Measurements from ENCODE around the gene RAB3IL1.
"Not testable (repeated sequence)": the region's sequence is repeated elsewhere in the genome, so short reads cannot be mapped to it uniquely, and the experiment has no call there.

Gene RAB3IL1

GRCh38 chr11:61954106-61954850 is 36.9 kb upstream of the RAB3IL1 start:
- no peak for DNase-seq (ENCODE audit: extremely low read depth in 1 of 2, low read depth in 1 of 2)

DNA sequence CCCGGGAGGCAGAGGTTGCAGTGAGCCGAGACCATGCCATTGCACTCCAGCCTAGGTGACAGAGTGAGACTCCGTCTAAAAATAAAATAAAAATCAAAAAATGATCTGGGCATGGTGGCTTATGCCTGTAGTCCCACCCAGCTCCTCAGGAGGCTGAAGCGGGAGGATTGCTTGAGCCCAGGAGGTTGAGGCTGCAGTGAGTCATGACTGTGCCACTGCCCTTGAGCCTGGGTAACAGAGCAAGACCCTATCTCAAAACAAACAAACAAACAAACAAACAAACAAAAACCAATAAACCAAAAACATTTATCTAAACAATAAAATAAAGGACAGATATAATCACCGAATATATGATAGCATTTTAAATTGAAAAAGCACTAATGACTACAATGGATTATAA is 36.3 kb upstream of the RAB3IL1 start:
- DNase-seq (ENCODE audit: extremely low read depth in 1 of 2, low read depth in 1 of 2) = not testable (repeated sequence)

- DNase-seq (ENCODE audit: extremely low read depth in 1 of 2, low read depth in 1 of 2) = no peak
Observed at GRCh38 chr11:61952882-61953281, 35.5 kb upstream of the RAB3IL1 start.

GRCh38 chr11:61951484-61952135 is 34.2 kb upstream of the RAB3IL1 start:
- DNase-seq (ENCODE audit: extremely low read depth in 1 of 2, low read depth in 1 of 2) = no peak

GRCh38 chr11:61950035-61950547 is 32.7 kb upstream of the RAB3IL1 start, which contains the start of gene BEST1:
BEST1 (plus strand) TSS chr11:61950351; CDS start chr11:61951807, 1,456 bp downstream.
- DNase-seq (ENCODE audit: extremely low read depth in 1 of 2, low read depth in 1 of 2) = no peak

DNA sequence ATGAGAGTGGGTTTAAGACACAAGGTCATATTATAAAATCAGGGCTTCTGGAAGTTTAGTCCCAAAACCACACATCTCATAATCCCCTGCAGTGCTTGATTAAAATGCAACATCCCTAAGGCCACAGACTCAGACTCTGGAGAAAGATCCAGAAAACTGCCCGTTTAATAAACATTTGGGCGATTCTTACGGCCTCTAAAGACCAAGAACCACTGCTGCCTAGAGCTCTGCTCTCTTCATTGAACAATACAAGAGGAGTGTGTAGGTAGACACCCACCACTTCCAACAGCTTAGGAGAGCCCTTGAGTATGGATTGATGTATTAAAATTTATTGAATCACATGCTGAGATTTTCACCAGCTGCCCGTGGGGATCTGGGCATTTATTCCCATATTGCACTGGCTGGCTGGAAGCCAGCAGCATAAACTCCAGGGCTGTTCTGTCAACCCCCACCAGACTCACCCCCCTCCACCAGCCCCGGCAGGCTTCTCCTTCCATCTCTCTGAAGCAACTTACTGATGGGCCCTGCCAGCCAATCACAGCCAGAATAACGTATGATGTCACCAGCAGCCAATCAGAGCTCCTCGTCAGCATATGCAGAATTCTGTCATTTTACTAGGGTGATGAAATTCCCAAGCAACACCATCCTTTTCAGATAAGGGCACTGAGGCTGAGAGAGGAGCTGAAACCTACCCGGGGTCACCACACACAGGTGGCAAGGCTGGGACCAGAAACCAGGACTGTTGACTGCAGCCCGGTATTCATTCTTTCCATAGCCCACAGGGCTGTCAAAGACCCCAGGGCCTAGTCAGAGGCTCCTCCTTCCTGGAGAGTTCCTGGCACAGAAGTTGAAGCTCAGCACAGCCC is 32.0 kb upstream of the RAB3IL1 start:
- no peak for DNase-seq (ENCODE audit: extremely low read depth in 1 of 2, low read depth in 1 of 2)

DNA sequence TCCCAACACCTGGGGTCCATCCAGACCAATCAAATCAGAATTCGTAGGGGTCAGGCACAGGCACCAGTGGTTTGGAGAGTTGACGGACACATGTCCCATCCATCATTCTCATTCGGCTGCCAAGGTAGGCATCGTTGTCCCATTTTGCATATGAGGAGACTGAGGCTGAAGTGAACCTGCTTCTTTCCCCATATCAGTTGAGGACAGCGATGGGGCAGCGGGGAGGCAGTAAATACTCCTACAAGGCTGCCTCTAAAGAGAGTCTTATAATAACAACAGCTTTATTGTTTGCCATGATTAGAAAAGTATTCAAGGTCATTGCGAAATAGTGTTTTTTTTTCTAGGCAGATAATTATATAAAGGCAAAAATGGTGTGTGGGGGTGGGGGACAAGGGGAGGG is 31.1 kb upstream of the RAB3IL1 start:
- DNase-seq (ENCODE audit: extremely low read depth in 1 of 2, low read depth in 1 of 2) = no peak

- peak in 1 of 2 donors; percentile 36 for DNase-seq (ENCODE audit: extremely low read depth in 1 of 2, low read depth in 1 of 2)
Observed at GRCh38 chr11:61947486-61948210, 30.3 kb upstream of the RAB3IL1 start.

- no peak for DNase-seq (ENCODE audit: extremely low read depth in 1 of 2, low read depth in 1 of 2)
Observed at GRCh38 chr11:61946894-61947293, 29.5 kb upstream of the RAB3IL1 start.

DNA sequence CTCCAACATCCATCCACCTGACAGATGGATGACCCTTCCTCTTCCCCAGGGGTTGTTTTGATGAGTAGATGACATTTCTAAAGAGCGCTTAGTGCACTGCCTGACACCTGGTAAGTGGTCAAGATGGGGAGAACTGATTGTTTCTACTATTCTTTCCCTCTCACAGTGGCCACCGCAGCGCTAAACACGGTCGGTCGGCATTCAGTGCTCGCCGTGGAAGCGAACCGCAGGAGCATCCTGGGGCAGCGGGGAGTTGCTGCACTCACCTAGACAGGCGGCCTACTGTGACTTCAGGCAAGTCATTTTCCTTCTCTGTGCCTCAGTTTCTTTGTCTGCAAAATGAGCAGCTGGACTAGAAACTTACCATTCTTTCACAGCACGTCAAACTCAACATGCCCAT is 27.8 kb upstream of the RAB3IL1 start:
- no peak for DNase-seq (ENCODE audit: extremely low read depth in 1 of 2, low read depth in 1 of 2)

- no peak for DNase-seq (ENCODE audit: extremely low read depth in 1 of 2, low read depth in 1 of 2)
Observed at GRCh38 chr11:61940466-61940865, 23.1 kb upstream of the RAB3IL1 start.

- DNase-seq (ENCODE audit: extremely low read depth in 1 of 2, low read depth in 1 of 2) = no peak
Observed at GRCh38 chr11:61935861-61936260, 18.5 kb upstream of the RAB3IL1 start.

DNA sequence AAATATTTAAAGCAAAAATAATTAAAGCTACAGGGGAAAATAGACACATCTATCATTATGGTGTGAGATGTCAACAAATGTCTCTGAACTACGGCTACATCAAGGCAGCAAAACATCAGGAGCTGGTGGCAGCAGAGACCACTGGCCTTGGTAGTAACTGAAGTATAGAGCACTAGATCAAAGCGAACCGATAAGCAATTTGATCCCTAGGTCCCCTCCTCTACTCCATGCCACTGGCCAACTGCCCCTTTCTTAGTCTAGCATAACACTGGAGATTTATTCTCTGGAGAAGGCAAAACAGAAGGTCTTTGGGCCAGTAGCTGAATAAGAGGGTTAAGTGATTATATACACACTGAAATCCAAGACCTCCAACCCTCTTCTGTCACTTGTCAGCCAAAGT is 13.6 kb upstream of the RAB3IL1 start:
- DNase-seq (ENCODE audit: extremely low read depth in 1 of 2, low read depth in 1 of 2) = no peak

GRCh38 chr11:61928606-61929005 is 11.2 kb upstream of the RAB3IL1 start:
- no peak for DNase-seq (ENCODE audit: extremely low read depth in 1 of 2, low read depth in 1 of 2)

GRCh38 chr11:61927501-61927900 is 10.1 kb upstream of the RAB3IL1 start:
- no peak for DNase-seq (ENCODE audit: extremely low read depth in 1 of 2, low read depth in 1 of 2)

DNA sequence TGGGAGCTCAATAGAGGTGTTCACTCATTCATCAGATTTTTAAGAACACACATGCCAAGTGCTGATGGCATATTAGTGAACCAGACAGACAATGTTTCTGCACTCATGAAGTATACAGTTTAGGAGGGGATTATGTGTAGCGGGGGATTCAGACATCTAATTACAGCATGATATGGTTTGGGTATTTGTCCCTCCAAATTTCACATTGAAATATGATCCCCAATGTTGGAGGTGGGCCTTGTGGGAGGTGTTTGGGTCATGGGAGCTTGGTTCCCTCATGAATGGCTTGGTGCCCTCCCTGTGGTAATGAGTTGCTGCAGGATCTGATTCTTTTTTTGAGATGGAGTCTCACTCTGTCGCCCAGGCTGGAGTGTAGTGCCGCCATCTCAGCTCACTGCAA is 8.9 kb upstream of the RAB3IL1 start:
- no peak for DNase-seq (ENCODE audit: extremely low read depth in 1 of 2, low read depth in 1 of 2)

DNA sequence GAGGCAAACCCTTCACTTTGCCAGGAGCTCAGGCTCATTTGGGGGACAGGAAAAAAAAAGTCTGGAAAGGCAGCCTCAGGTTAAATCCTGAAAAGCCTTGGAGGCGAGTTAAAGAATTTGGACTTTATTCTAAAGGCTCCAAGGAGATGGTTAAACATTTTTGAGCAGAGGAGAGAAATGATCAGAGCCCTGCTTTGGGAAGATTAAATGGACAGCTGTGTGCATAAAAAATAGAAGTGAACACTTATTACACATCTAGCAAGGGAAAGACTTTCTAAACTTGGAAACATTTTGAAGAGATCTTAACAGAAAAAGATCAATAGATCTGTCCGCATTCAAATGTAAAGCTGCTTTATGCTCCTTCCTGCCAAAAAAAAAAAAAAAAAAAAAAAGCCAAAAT is 8.4 kb upstream of the RAB3IL1 start:
- no peak for DNase-seq (ENCODE audit: extremely low read depth in 1 of 2, low read depth in 1 of 2)

- no peak for DNase-seq (ENCODE audit: extremely low read depth in 1 of 2, low read depth in 1 of 2)
Observed at GRCh38 chr11:61924064-61924455, 6.7 kb upstream of the RAB3IL1 start.

DNA sequence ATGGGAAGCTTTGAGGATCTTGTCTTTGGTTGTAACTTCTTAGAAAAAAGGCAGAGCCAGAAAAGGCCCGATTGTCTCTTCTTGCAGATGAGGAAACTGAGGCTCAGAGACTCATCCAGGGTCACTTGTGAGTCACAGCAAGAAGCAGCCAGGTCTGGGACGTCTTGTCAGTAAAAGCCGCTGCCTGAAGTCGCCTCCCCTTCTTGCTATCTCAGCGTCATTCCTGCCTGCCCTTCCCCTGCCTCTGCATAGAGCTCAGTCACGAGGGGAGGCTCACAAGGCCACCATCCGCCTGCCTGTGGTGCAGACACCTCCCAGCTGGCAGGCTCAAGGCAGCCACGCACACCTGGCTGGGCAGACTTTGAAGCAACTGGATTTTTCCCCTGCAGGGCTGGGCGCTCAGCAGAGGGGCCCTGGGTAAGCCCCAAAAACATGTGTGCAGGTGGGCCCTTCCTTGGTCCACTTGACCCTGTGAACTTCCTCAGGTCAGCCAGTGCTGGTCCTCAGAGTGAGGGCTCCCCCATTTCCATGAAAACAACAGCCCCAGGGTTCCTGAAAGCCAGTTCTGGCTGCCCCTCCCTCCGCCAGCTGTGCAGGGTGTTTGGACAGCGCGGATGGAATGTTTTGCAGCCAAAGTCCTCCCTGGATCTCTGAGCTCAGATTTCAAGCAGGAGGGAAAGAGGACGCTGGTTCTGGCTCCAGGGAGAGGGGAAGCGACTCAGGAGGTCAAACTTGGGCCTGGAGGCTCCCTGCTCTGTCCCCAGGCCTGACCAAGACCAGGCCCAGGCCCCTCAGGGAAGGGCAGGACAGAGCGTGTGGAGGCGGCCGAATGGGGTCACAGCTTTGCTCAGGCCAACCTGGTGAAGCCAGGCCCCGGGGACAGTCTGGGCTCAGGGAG is 6.0 kb upstream of the RAB3IL1 start:
- DNase-seq (ENCODE audit: extremely low read depth in 1 of 2, low read depth in 1 of 2) = no peak

DNA sequence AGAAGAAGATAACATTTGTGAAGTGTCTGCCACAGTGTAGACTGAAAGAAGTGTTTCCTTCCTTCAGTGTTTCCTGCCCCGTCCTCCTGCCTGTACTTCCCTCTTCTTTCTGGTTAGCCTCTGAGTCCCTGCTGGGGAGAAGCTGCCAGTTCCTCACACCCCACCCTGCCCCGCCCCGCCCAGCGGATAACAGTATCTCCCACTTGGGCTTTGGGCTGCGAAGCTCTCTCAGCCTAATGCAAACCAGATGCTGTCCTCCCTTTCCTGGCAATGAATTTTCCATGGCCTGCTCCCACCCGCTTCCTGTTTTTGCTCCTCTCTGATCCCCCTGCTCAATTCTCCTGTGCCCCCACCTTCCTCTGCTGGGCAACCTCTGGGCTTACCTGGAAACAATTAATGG is 5.2 kb upstream of the RAB3IL1 start:
- DNase-seq (ENCODE audit: extremely low read depth in 1 of 2, low read depth in 1 of 2) = no peak

Data from activated CD8-positive, alpha-beta memory T cell treated with anti-CD3 and anti-CD28 coated beads for 1 hour (primary cell).